GM10266 (cell line): ENCODE results near the gene RBM27.
"Not testable (repeated sequence)": the region's sequence is repeated elsewhere in the genome, so short reads cannot be mapped to it uniquely, and the experiment has no call there.

Source experiments
- DNase-seq: peaks from one replicate; pipeline ENCODE4 v3.0.0; 2012; ENCODE audit errors: extremely low spot score
- CTCF ChIP-seq: IDR thresholded peaks from 2 replicates; pipeline ENCODE4 v1.5.1; 2012; ENCODE audit warnings: mild to moderate bottlenecking, low read depth; ENCODE audit not compliant: control insufficient read depth, insufficient read depth; ENCODE audit errors: missing control alignments

Gene RBM27

GRCh38 chr5:146173597-146173996, 29.8 kb upstream of the RBM27 start:
- peak; percentile 41 for DNase-seq
- no peak for TF ChIP-seq CTCF

- TF ChIP-seq CTCF, result no peak
- no peak for DNase-seq
Measured at GRCh38 chr5:146176805-146177204, 26.6 kb upstream of the RBM27 start.

- no peak for DNase-seq
Measured at GRCh38 chr5:146179696-146180095, 23.7 kb upstream of the RBM27 start.

GRCh38 chr5:146183403-146183802, 20.0 kb upstream of the RBM27 start:
- not testable (repeated sequence) for DNase-seq

More at GRCh38 chr5:146179696-146180095, 23.7 kb upstream of the RBM27 start:
- no peak for TF ChIP-seq CTCF

- TF ChIP-seq CTCF, result no peak
Measured at GRCh38 chr5:146185161-146185560, 18.2 kb upstream of the RBM27 start.

GRCh38 chr5:146188358-146188757, 15.0 kb upstream of the RBM27 start:
- no peak for TF ChIP-seq CTCF
- no peak for DNase-seq

More at GRCh38 chr5:146185161-146185560, 18.2 kb upstream of the RBM27 start:
- no peak for DNase-seq

- no peak for TF ChIP-seq CTCF
- DNase-seq, result no peak
Measured at GRCh38 chr5:146192571-146193043, 10.8 kb upstream of the RBM27 start.

- no peak for DNase-seq
- TF ChIP-seq CTCF, result no peak
Measured at GRCh38 chr5:146193285-146193684, 10.1 kb upstream of the RBM27 start.

GRCh38 chr5:146194997-146195396, 8.4 kb upstream of the RBM27 start:
- not testable (repeated sequence) for DNase-seq
